MM.1S (cell line): Measurements from ENCODE around the gene SVOP.
"Not testable (repeated sequence)": the region's sequence is repeated elsewhere in the genome, so short reads cannot be mapped to it uniquely, and the experiment has no call there.

Experiments used
- EZH2 ChIP-seq: fragments of 300-600 bp; sonication (generic); optimal IDR thresholded peaks from 2 replicates; pipeline ENCODE3; 2017; ENCODE audit warnings: low read depth, mild to moderate bottlenecking, antibody characterized with exemption, low read length, mixed read lengths
- TF ChIP-seq, protein P1 (sequence below): fragments of 300-600 bp; sonication (generic); IDR thresholded peaks from 2 replicates; pipeline ENCODE4 v1.5.1; 2016; ENCODE audit warnings: antibody characterized with exemption, low read length, mixed read lengths

GRCh38 chr12:108866083-108866482, 154.8 kb downstream of the SVOP start:
- TF ChIP-seq, protein P1, sequence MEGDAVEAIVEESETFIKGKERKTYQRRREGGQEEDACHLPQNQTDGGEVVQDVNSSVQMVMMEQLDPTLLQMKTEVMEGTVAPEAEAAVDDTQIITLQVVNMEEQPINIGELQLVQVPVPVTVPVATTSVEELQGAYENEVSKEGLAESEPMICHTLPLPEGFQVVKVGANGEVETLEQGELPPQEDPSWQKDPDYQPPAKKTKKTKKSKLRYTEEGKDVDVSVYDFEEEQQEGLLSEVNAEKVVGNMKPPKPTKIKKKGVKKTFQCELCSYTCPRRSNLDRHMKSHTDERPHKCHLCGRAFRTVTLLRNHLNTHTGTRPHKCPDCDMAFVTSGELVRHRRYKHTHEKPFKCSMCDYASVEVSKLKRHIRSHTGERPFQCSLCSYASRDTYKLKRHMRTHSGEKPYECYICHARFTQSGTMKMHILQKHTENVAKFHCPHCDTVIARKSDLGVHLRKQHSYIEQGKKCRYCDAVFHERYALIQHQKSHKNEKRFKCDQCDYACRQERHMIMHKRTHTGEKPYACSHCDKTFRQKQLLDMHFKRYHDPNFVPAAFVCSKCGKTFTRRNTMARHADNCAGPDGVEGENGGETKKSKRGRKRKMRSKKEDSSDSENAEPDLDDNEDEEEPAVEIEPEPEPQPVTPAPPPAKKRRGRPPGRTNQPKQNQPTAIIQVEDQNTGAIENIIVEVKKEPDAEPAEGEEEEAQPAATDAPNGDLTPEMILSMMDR, result not testable (repeated sequence)
- not testable (repeated sequence) for TF ChIP-seq EZH2
